B cell (primary cell): ENCODE data around the gene KLK15. TPM values are rescaled to one million over a fixed set of nuclear protein-coding genes. Genes with fewer than 3 reads are reported as not detected.

Experiments used
- ATAC-seq: fragments of 200-7000 bp; cut with Tn5 transposase; one replicate; pipeline ENCODE4 v1.10.0; 2021; ENCODE audit warnings: low read depth, mild to moderate bottlenecking, moderate number of reproducible peaks, moderate library complexity
- CTCF ChIA-PET: fragments of 350-600 bp; sonication (Branson Sonifier 250); formaldehyde crosslinking; loops from one replicate; lab custom pipeline; 2021; ENCODE audit warnings: antibody characterized with exemption, inconsistent platforms; lab: Charles Lee
- POLR2A ChIA-PET: fragments of 350-600 bp; sonication (Branson Sonifier 250); formaldehyde crosslinking; loops from one replicate; lab custom pipeline; 2021; ENCODE audit warnings: antibody characterized with exemption; lab: Charles Lee
- DNase-seq: peaks from one replicate; pipeline ENCODE4 v3.0.0; 2013
- H2AFZ ChIP-seq: 2 replicates; pipeline ENCODE4 v1.6.1; 2012; ENCODE audit warnings: mild to moderate bottlenecking, low read depth, low read length; ENCODE audit not compliant: insufficient read depth, poor library complexity, severe bottlenecking
- H3K27ac ChIP-seq, 2 donors: 1 replicate in 1 of 2; 2 replicates in 1 of 2; pipeline ENCODE4 v1.5.1; 2012 to 2013; ENCODE audit warnings: low read length in 2 of 2, mild to moderate bottlenecking in 2 of 2, moderate library complexity in 1 of 2
- H3K27me3 ChIP-seq, 4 experiments: fragments of 200-600 bp in 1 of 4; sonication (generic) in 1 of 4; replicated peaks in 1 of 4; 1 replicate in 2 of 4; 2 replicates in 2 of 4; pipeline versions ENCODE4 v1.6.1 to v1.7.0; 2013 to 2016; ENCODE audit warnings: low read length in 3 of 4, mild to moderate bottlenecking in 2 of 4, mixed read lengths in 1 of 4, moderate library complexity in 1 of 4; ENCODE audit not compliant: insufficient read depth in 4 of 4, control insufficient read depth in 3 of 4; ENCODE audit errors: control extremely low read depth in 1 of 4
- H3K36me3 ChIP-seq, 2 experiments: replicated peaks in 1 of 2; 1 replicate in 1 of 2; 2 replicates in 1 of 2; pipeline versions ENCODE4 v1.6.1 to v1.7.1; 2013; ENCODE audit warnings: low read length in 1 of 2; ENCODE audit not compliant: insufficient read depth in 2 of 2, control insufficient read depth in 1 of 2; ENCODE audit errors: control extremely low read depth in 1 of 2, extremely low read depth in 1 of 2
- H3K4me1 ChIP-seq, 2 donors: fragments of 200-600 bp in 1 of 2; sonication (generic) in 1 of 2; 1 replicate in 1 of 2; 2 replicates in 1 of 2; pipeline versions ENCODE4 v1.5.1 to v1.6.1; 2013 to 2017; ENCODE audit warnings: low read length in 2 of 2; ENCODE audit not compliant: control insufficient read depth in 2 of 2, insufficient read depth in 2 of 2
- H3K4me2 ChIP-seq: replicated peaks from 2 replicates; pipeline ENCODE3; 2012; ENCODE audit warnings: mild to moderate bottlenecking, low read depth, low read length; ENCODE audit not compliant: poor library complexity, severe bottlenecking
- H3K4me3 ChIP-seq, 5 experiments: fragments of 200-600 bp in 1 of 5; sonication (generic) in 1 of 5; 1 replicate in 3 of 5; 2 replicates in 2 of 5; pipeline versions ENCODE4 v1.5.1 to v1.7.0; 2011 to 2016; ENCODE audit warnings: low read length in 4 of 5, mild to moderate bottlenecking in 4 of 5, low read depth in 2 of 5, control low read depth in 1 of 5, moderate library complexity in 1 of 5; ENCODE audit not compliant: insufficient read depth in 1 of 5; ENCODE audit errors: control extremely low read depth in 1 of 5, extremely low read depth in 1 of 5
- H3K79me2 ChIP-seq: fragments of 200-600 bp; sonication (generic); one replicate; pipeline ENCODE4 v1.6.0; 2016; ENCODE audit warnings: low read length; ENCODE audit not compliant: control insufficient read depth, insufficient read depth
- H3K9ac ChIP-seq: fragments of 200-600 bp; sonication (generic); 2 replicates; pipeline ENCODE4 v1.6.1; 2017; ENCODE audit warnings: mild to moderate bottlenecking, low read length, moderate library complexity
- H3K9me3 ChIP-seq, 3 donors: one replicate each; pipeline versions ENCODE4 v1.6.1 to v1.7.1; 2013; ENCODE audit warnings: low read length in 2 of 3; ENCODE audit not compliant: control insufficient read depth in 2 of 3, insufficient read depth in 1 of 3; ENCODE audit errors: control extremely low read depth in 1 of 3
- H4K20me1 ChIP-seq: 2 replicates; pipeline ENCODE4 v1.6.0; 2012; ENCODE audit warnings: mild to moderate bottlenecking, low read length; ENCODE audit not compliant: insufficient read depth, control insufficient read depth, poor library complexity, severe bottlenecking
- H3K27ac Mint-ChIP-seq: one replicate; pipeline ENCODE4 v1.8.0; 2021; ENCODE audit warnings: mixed read lengths
- H3K27me3 Mint-ChIP-seq: one replicate; pipeline ENCODE4 v1.8.0; 2021; ENCODE audit warnings: mixed read lengths
- H3K4me1 Mint-ChIP-seq: one replicate; pipeline ENCODE4 v1.8.0; 2021; ENCODE audit warnings: mixed read lengths
- H3K4me3 Mint-ChIP-seq: one replicate; pipeline ENCODE4 v1.8.0; 2021; ENCODE audit warnings: mixed read lengths
- H3K9me3 Mint-ChIP-seq: one replicate; pipeline ENCODE4 v1.8.0; 2022; ENCODE audit warnings: mixed read lengths; ENCODE audit not compliant: insufficient read depth
- CTCF ChIP-seq: fragments of 200-600 bp; IDR thresholded peaks from one replicate; pipeline ENCODE4 v1.8.0; 2022; ENCODE audit warnings: antibody characterized with exemption, mild to moderate bottlenecking
- EZH2 ChIP-seq: IDR thresholded peaks from 2 replicates; pipeline ENCODE4 v1.6.1; 2012; ENCODE audit warnings: borderline replicate concordance, low read depth, mild to moderate bottlenecking, moderate library complexity, low read length; ENCODE audit not compliant: insufficient read depth, poor library complexity, severe bottlenecking
- WGBS: methylation state at CpG from one replicate; pipeline ENCODE4 v1.1.5; 2013; ENCODE audit warnings: missing lambda C conversion rate; ENCODE audit not compliant: insufficient coverage; 5-methylcytosine and 5-hydroxymethylcytosine counted together
- intact Hi-C: fragments of 100-400 bp; cut with micrococcal nuclease; formaldehyde crosslinking; loops from one replicate; pipeline ENCODE4 v1.10.0; 2022
- polyA plus RNA-seq: library from polyadenylated mRNA; depleted of rRNA; stranded (reverse); fragments of >200 nt; gene quantifications from 2 replicates; pipeline ENCODE4 v1.2.3, GENCODE V29; 2012
- total RNA-seq, 2 donors: library from RNA; stranded (reverse); fragments of 120-200 nt in 1 of 2; gene quantifications; 1 replicate in 1 of 2; 2 replicates in 1 of 2; pipeline versions ENCODE4 v1.2.3 to v1.2.4, GENCODE V29; 2013 to 2022

The KLK15 gene
- total and polyA plus RNA-seq, 2 donors (not counting 1 experiment from before 2014, with no cell fraction given): 0.07 TPM; not detected in 1

DNA sequence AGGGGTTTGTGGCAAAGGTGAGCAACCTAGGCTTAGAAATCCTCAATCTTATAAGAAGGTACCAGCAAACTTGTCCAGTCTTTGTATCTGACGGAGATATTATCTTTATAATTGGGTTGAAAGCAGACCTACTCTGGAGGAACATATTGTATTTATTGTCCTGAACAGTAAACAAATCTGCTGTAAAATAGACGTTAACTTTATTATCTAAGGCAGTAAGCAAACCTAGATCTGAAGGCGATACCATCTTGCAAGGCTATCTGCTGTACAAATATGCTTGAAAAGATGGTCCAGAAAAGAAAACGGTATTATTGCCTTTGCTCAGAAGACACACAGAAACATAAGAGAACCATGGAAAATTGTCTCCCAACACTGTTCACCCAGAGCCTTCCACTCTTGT lies 36.1 kb upstream of the KLK15 start:
- DNase-seq: no peak
- no peaks in the 10 kb centered on the region for H3K79me2 ChIP-seq
- no peaks in the 10 kb centered on the region for H3K4me1 Mint-ChIP-seq
- ChIA-PET POLR2A (no interaction called here), CTCF (no interaction called here)
- no peak overlapping the region for H3K27ac Mint-ChIP-seq
- H3K36me3 ChIP-seq: no peaks in the 10 kb centered on the region
- ATAC-seq: no peak
- no peak overlapping the region for H3K4me3 ChIP-seq
- no peaks in the 10 kb centered on the region for H4K20me1 ChIP-seq
- WGBS: 90% methylated on average over 3 of the region's 4 CpGs
- H3K9me3 ChIP-seq: peaks cover 0 to 8% (median 0%) of the 10 kb centered on the region in 3 donors
- TF ChIP-seq EZH2 (no peak), CTCF (no peak)
- no peak overlapping the region for H3K27ac ChIP-seq
- H3K9me3 Mint-ChIP-seq: no peaks in the 10 kb centered on the region
- H2AFZ ChIP-seq: no peak overlapping the region
- H3K9ac ChIP-seq: no peak overlapping the region
- H3K4me1 ChIP-seq: no peaks in the 10 kb centered on the region
- no peak overlapping the region for H3K4me2 ChIP-seq
- H3K27me3 Mint-ChIP-seq: peaks cover 52% of the 10 kb centered on the region
- no peak overlapping the region for H3K4me3 Mint-ChIP-seq
- intact Hi-C loops: no loop called here
- H3K27me3 ChIP-seq: peaks cover 0 to 10% (median 5%) of the 10 kb centered on the region in 4 experiments

GRCh38 chr19:50861496-50862286 lies 28.3 kb upstream of the KLK15 start:
- Histone ChIP-seq H3K9ac (no peak overlapping the region), H3K27ac (no peak overlapping the region), H3K4me3 (no peak overlapping the region), H3K4me1 (no peaks in the 10 kb centered on the region), H3K27me3 (peaks cover 0 to 22% (median 2%) of the 10 kb centered on the region in 4 experiments), H2AFZ (no peak overlapping the region), H4K20me1 (no peaks in the 10 kb centered on the region), H3K4me2 (no peak overlapping the region), H3K9me3 (peaks cover 0 to 13% (median 4%) of the 10 kb centered on the region in 3 donors), H3K36me3 (no peaks in the 10 kb centered on the region), H3K79me2 (no peaks in the 10 kb centered on the region)
- no peak for TF ChIP-seq EZH2
- no peak for TF ChIP-seq CTCF
- Mint-ChIP-seq H3K4me3 (no peak overlapping the region), H3K9me3 (no peaks in the 10 kb centered on the region), H3K27me3 (peaks cover 53% of the 10 kb centered on the region), H3K4me1 (peaks cover 2% of the 10 kb centered on the region), H3K27ac (no peak overlapping the region)
- WGBS: 95% methylated on average over 3 of the region's 7 CpGs
- ChIA-PET CTCF (interaction anchor here (0.6 to 1.4 kb wide), 3 partner anchors 12 to 132 kb away, joined by 3 read pairs; partner anchors contain the start of gene KLK2), POLR2A (no interaction called here)
- ATAC-seq (no peak), DNase-seq (no peak)
- intact Hi-C loops: no loop called here
